HEK293 (cell line): ENCODE measurements around the gene SIMC1.

Source experiments
- MZF1 ChIP-seq: fragments of 450-650 bp; formaldehyde crosslinking; IDR thresholded peaks from 2 replicates; pipeline ENCODE4 v1.5.1; 2017; ENCODE audit warnings: missing biosample characterization, missing genetic modification characterization, borderline replicate concordance
- TCF7L2 ChIP-seq: IDR thresholded peaks from 2 replicates; pipeline ENCODE4 v1.6.1; 2011; ENCODE audit warnings: low read depth, mild to moderate bottlenecking, inconsistent platforms, low read length, moderate library complexity, borderline replicate concordance
- ZEB2 ChIP-seq: fragments of 450-650 bp; formaldehyde crosslinking; IDR thresholded peaks from 2 replicates; pipeline ENCODE4 v1.5.1; 2016; ENCODE audit warnings: missing biosample characterization, missing genetic modification characterization
- TF ChIP-seq, protein P1 (sequence below): fragments of 450-650 bp; formaldehyde crosslinking; IDR thresholded peaks from 2 replicates; pipeline ENCODE4 v1.5.1; 2016; ENCODE audit warnings: missing biosample characterization, missing genetic modification characterization

DNA sequence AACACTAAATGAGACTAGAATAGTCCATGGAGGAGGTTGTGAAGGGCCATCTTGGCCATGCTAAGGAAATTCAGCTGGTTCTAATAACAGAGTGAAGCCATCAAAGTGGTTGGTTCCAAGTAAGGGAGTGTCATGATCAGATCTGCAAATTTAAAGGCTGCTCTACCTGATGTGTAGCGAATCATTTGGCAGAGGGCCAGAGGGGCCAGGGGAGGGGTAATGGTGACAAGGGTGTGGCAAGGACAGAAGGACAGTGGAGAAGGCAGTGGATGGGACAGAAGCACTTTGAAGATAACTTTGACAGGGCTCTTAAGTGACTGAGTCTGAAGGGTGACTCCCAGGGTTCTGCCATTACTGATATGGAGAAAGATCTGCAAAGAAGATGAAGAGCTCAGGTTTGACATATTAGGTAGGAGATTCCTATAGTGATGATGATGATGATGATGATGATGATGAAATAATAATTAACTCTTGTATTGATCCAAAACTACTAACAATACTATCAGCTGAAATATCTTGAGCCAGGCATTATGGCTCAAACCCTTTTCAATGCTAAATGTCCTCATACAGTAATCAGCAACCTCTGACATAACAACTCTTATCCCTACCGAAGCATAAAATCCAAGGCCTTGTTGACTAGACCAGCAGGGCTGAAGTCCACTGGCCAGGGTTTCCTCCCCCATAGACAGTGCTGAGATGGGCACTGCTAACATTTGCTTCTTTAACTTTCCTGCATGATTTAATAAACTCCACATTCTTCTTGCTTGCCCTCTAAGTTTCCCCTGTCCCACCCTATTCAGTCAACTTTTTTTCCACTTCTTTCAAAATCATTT is 103.3 kb downstream of the SIMC1 start:
- TF ChIP-seq TCF7L2 (no peak), ZEB2 (no peak), MZF1 (no peak)
- TF ChIP-seq, protein P1, sequence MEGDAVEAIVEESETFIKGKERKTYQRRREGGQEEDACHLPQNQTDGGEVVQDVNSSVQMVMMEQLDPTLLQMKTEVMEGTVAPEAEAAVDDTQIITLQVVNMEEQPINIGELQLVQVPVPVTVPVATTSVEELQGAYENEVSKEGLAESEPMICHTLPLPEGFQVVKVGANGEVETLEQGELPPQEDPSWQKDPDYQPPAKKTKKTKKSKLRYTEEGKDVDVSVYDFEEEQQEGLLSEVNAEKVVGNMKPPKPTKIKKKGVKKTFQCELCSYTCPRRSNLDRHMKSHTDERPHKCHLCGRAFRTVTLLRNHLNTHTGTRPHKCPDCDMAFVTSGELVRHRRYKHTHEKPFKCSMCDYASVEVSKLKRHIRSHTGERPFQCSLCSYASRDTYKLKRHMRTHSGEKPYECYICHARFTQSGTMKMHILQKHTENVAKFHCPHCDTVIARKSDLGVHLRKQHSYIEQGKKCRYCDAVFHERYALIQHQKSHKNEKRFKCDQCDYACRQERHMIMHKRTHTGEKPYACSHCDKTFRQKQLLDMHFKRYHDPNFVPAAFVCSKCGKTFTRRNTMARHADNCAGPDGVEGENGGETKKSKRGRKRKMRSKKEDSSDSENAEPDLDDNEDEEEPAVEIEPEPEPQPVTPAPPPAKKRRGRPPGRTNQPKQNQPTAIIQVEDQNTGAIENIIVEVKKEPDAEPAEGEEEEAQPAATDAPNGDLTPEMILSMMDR (tag by site-specific recombination), result no peak
